Measurements from ENCODE around the gene CACNA1C.

CACNA1C gene

DNA sequence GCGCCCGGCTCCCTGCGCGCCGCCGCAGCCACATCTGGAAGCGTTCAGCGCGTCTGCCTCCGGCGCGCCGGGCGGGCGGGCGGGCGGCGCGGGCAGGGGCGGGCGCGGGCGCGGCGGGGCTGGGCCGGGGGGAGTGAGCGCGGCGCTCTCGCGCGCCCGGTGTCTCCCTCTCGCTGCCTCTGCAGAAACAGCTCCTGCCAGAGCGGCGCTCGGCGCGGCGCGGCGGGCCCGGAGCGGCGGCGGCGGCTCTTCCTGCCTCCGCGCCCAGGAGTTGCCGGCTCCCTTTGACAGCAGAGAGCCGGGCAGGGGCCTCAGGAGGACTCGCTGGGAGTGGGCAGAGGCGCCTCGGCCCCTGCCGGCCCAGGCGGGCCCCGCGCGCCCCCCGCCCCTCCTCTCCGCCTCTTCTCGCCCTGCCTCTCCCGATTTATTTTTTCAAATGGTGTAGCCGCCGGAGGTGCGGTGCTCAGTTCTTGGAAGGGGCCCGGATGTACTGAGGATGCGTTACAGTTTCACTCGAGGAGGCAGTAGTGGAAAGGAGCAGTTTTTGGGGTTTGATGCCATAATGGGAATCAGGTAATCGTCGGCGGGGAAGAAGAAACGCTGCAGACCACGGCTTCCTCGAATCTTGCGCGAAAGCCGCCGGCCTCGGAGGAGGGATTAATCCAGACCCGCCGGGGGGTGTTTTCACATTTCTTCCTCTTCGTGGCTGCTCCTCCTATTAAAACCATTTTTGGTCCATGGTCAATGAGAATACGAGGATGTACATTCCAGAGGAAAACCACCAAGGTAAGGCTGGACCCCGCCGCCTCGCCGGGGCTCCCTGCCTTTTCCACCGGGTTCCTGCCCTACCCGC, at the start of gene CACNA1C:
Gene CACNA1C, plus strand, starts transcription at position 162 of the 853 bp plus-strand sequence. Its CDS starts 576 bp downstream, at position 738.
- DNase-seq = peak; percentile 70

DNA sequence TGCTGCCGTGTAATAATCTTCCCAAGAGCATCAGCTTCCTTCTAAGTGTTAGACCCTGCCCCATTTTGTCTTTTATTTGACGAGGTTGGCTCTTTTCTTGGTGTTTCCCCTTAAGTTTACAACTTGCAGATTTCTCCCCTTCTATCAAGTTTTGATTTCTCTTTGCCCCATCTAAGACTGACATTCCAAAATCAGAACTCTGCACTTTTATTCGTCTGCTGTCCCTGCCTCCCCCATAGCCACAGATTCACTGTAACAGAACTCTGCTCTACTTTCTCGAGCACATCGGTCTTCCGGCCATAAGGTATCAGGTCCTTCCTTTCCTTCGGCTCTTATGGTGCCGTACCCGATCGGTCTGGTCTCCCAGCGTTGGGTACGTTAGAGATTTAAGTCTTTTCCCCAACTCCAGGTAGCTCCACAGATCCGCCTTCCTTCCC, 49.1 kb upstream of the CACNA1C start:
- no peak for DNase-seq

DNA sequence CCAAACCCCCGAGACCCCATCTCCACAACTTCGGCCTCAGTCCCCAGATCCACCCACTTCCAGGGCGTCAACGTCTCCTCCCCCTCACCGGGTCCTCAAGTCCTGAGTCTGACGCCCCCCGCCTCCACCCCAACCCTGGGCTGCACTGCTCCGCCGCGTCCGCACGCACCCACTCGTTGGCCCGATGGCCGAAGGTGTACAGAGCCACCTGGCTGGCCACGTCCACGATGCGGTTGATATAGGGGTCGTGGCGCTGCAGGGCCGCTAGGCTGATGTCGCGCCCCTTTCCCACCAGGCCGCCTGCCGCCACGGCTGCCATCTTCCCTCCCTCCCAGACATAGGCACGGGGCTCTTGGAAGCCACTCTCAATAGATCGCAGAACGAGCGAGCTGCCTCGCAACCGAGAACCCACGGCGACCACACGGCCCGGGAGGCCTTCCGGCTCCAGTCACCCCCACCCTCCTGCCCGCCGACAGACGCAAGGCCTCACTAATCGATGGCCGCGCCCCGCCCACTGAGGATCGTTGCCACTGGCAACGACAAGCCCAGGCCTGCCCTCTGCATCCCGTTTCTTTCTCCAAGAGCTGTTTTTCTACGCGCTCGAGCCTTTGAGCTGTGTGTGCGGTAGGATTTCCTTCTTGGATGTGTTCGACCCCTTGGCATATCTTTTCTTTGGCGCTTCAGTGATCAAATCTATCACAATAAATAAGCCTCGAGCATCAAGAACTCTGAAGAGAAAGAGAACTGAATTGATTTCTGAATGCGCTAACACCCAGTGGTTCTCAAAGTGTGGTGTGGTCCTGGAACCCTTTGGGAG, 48.5 kb upstream of the CACNA1C start, which contains the start of gene DCP1B:
Gene DCP1B, minus strand, starts transcription at position 345 of the 817 bp plus-strand sequence. Its CDS starts 26 bp downstream, at position 319.
- DNase-seq = peak; percentile 97

DNA sequence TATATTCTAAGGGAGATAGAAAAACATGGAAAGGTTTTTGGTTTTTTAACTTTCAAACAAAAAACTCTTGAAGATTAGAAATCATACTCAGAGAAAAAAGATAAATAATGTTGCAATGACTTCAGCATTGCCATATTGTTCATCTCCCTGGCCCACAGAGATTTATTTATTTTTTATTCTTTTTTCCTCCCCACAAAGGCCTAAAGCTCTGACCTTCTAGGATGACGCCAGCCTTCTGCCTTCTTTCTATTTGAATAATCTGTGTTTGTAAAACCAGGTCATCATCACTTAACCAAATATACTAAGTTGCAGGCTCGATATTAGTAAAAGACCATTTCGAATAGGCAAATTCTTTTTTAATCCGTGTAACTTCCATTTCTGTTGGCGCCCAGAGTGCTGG, 44.1 kb upstream of the CACNA1C start:
- DNase-seq = no peak

DNA sequence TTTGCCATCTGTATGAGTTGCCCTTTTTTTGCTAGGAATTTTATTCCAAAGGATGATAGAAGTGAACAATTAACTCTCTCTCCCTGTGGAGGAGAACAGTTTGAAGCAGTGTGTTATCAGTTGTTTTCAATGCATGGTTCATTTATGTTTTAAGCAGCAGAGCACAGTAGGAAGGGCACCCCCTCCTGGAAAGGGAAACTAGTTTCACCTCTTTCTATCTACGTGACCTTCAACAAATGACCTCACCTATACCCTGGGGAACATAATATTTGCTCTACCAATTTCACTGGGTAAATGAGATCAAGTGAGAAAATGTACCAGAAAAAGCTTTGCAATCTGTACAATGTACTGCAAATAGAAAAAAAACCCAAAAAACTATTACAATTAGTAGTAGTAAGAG, 43.2 kb upstream of the CACNA1C start:
- no peak for DNase-seq

DNA sequence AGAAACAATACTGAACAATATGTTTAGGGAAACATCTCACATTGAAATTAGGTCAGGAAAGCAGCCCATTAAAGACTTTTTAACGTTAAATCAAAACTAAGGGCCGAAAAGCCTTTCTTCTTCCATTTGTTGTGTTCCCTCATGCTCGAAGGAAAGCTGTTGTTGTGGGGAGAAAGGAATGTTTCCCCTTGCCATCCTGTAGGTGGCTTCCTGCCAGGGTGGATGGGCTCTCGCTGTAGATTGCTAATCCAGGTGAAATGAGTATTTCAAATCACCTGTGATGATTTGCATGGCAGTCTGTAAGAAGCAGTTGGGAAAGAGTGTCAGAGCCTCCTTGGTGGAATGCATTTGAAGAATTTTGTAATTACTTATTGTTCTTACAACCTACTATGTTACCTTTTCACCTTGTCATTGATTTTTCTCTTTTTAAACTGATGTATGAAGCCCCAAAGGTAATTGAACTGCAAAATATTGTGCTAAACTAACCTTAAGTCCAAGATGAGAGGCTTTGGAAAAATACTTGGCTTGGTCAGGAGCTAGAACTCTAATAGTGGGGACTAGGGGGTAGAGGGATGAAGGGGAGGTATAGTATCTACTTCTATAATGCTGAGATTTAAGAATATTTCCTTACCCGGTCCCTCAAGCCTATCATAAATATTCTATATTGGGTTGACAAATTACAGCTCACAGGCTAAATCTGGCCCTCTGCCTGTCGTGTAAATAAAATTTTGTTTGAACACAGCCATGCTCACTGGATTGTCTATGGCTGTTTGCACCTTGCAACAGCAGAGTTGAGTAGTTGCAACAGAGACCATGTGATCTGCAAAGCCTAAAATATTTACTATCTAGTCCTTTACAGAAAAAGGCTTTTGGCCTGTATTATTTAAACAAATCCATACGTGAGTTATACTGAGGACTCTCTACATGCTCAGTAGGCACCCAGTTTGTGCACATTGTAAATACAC, 40.9 kb upstream of the CACNA1C start:
- no peak for DNase-seq

DNA sequence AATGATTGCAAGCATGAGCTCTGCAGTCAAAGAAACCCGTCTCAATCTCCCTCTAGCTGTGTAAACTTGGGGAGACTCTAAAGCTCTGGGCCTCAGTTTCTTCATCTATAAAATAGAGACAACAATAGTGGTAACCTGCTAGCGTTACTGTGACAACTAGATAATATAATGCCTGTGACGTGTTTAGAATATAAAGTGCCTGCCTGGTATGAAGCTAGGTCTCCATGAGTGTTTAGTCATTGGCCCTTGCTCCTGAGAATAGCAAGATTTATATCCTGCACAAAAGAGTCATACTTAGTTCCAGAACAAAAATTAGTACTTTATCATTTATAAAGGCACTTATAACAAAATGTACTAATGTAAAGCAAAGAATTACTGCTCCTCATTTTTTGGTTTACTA, 39.7 kb upstream of the CACNA1C start:
- DNase-seq = no peak

DNA sequence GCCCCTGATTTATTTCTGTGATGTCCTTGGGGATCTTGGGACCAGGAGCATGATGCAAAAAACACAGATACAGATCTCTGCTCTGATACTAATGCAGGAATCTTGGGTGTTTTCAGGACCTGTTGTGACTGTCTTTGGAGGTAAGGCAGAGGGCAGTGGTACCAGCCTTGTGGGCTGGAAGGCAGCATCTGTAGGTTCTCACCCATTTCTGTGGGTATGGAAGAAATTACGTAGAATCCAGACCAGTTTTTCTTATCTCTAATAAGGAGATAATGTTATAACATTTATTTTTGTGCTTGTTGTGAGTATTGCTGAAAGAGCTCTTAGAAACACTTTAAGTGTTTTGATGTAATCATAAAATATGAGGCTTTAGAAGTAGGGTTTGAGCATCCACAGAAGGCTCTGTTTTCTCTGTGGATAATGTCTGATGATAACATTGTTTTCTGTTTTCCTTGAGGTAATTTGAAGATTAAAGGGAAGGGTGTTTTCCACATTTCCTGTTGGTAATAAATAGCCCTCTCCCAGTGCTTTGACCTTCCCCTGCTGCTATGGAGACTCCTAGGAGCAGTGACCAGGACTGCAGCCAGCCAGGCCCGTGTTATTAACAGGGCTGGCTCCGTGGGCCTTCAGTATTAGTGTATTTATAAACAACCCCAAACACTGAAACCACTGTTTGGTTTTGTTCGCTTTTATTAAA, 39.1 kb upstream of the CACNA1C start:
- DNase-seq = no peak

DNA sequence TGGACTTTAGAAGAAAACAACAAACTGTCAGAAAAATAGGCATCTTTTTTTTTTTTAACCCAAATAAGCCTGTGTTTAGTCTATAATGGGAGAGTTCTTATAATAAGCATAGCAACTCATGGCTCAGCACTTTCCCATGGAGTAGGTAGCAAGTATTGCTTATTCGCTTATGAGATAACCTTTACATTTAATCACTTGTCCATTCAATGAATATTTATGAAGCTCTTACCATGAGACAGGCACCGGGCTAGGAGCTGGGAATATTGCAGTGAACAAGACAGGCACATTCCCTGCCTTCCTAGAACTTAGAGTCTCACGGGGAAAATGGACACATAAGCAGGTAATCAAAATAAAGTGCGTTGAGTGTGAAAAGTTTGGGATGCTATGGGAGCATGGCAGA, 38.6 kb upstream of the CACNA1C start:
- DNase-seq = no peak

DNA sequence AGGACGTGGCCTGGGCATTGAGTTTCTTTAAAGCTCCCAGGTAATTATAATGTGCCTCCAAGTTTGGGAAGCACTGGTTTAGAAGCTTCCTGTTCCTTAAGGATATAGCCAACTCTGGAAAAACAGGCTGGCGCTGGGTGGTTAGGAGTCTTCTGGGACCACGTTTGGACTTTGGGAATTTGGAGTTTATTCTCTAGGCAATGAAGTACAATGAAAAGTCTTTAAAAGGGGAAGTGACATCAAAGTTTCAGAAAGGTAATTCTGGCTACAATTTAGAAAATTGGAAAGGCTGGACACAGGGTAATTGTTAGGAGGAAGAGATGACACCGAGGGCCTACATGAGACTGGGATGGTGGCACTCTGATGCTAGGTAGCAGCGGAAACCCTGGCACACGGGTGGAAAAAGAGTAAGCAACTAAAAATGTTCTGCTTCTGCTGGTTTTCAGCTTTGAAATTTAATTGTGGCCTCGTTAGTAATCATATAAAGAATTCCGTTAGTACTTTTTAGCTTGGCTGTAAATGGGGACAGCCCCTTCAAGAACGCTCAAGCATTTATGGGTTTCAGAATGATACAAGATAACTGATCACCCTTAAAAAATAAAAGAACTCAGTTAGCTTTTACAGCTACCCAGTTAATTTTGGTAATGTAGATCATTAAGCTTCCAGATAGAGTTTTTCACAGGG, 35.8 kb upstream of the CACNA1C start:
- DNase-seq = no peak

DNA sequence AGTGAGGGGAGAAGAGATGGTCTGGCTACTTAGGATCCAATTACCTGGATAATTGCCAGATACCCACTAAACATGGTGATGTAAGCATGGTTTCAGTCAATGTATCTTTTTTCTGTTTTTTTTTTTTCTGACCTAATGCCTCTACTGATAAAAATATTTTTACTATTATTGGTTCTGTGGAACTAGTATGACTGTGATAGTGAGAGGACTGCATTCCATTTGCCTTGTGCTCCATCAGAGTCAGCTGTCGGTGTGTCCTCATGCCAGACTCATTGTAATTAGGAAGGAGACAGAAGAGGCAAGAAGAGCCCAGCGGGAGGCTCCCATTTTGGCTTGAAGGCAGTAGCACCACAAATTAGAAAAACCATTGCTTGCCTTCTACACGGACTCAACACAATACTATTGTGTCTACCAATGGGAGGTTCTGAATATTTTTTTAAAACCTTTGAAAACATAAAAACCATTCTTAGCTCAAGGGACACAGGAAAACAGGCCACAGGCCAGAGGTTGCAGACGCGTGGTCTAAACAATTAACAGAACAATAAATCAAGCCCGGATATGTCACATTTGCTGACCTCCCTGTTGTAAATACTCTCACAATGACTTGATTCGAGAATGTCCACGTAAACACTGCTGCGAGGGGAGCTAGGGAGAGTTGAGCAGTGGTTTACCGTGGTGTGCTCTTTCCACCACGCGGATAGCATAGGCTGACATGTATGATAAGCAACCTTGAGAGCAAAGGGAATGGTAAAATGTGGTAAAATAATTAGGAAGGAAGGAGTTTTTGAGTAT, 35.0 kb upstream of the CACNA1C start:
- DNase-seq = peak; percentile 10

DNA sequence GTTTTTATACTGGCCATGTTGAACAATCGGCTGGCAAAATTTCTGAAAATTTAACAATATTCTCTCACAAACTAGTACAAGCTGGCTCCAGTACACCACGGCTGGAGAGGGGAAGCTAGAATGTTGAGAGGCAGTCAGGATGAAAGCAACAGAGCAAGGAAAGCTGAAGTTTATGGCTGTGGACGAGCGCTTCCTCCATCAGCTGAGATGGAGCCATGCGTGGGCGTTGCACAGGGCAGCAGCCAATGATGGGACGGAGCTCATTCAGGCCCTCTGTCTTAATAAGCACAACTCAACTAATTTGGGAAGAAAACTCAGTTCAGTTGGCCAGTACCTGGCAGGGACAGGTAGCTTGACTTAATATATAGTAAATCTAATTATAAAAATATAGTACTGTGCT, 34.4 kb upstream of the CACNA1C start:
- DNase-seq = no peak

DNA sequence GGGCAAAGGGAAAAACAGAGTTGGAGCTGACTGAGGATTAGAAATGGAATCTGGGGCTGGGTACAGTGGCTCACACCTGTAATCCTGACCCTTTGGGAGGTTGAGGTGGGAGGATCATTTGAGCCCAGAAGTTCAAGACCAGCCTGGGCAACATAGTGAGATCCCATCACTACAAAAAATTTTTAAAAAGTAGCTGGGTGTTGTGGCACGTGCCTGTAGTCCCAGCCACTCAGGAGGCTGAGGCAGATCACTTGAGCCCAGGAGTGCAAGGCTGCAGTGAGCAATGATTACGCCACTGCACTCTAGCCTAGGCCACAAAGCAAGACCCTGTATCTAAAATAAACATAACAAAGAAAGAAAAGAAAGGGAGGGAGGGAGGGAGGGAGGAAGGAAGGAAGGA, 33.7 kb upstream of the CACNA1C start:
- DNase-seq = no peak

DNA sequence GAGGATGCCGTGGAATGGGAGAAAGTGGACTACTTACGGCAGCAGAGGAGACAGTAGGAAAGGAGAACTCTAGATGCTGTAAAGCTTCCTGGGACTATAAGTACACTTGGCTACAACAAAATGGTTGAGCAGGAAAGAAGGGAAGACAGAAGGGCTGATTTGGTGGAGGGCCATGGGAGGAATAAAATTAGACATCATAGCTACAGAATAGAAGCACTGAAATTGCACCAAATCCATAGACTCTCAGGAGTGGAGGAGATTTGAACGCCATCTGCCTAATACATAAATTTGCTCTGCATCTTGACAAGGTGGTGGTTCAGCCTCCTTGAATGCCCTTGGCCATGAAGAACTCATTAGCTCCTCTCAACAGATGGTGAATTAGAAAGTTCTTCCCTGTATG, 32.3 kb upstream of the CACNA1C start:
- DNase-seq = no peak

DNA sequence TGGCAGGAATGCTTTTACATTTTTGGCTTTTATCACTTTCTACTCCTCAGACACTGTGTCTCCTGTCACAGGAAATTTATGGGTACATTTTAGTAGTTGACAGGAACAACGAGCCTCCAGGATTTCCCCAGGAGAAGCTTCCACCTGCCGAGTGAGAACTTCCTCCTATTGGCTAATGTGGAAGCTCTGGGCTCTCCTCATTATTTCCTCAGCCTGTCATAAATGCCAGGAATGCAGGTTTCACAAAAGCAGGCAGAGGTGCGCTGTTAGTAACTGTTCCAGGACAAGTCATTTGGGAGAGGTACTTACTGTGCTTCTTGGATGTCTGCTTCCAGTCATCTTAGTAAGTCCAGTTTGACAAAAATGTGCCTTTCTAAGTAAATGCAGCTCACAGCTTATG, 29.4 kb upstream of the CACNA1C start:
- DNase-seq = no peak

DNA sequence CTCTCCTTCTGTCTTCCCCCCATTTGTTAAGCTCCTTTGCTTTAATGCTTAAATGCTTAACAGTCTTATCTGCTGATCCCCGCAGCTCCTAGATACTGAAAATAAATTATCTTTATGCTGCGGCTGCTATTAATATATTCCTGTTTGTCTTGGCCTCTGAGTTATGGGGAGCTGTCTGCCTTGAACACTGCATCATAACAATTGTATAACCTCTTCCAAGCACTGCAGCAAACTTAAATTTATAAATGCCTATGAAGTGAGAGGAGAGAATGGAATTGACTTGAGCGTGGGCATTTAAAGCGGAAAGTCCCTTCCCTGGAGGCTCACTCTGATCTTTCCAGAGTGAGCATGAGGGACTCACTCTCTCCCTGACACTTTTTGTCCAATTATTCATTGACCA, 25.4 kb upstream of the CACNA1C start:
- no peak for DNase-seq

DNA sequence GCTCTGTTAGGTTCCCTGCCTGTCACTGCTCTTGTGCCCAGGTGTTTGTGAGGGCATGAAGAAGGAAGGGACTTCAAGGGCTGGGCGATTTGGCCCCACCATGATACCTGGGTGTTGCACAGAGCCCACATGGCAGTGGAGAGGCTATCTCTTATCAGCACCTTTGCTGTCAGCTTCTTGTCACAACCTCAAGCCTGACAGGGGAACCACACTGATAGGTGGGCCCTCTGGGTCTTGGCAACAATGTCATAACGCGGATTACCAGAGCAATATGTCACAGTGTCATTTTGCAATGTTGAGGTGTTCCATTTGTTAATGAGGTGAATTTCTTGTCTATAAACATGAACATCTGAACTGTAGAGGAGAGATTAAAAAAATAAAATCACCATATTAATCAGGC, 22.9 kb upstream of the CACNA1C start:
- no peak for DNase-seq

DNA sequence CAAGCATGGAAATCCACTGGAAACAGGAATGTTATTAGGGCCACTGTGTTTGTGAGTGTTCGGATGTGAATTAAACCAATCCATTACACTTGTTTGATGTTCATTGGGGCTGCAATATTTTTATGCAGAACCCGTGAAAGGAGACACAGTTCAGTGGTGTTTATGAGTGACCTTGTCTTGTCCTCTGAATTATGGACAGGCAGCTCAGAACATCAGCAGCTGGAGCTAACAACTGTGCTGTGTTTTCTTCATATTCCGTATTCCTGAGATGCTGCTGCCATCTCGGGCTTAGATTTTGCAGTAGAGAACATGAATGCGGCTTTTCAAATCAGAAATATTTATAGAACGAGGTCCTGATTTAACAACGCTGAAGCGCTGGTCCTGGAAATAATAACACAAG, 20.3 kb upstream of the CACNA1C start:
- DNase-seq = no peak

DNA sequence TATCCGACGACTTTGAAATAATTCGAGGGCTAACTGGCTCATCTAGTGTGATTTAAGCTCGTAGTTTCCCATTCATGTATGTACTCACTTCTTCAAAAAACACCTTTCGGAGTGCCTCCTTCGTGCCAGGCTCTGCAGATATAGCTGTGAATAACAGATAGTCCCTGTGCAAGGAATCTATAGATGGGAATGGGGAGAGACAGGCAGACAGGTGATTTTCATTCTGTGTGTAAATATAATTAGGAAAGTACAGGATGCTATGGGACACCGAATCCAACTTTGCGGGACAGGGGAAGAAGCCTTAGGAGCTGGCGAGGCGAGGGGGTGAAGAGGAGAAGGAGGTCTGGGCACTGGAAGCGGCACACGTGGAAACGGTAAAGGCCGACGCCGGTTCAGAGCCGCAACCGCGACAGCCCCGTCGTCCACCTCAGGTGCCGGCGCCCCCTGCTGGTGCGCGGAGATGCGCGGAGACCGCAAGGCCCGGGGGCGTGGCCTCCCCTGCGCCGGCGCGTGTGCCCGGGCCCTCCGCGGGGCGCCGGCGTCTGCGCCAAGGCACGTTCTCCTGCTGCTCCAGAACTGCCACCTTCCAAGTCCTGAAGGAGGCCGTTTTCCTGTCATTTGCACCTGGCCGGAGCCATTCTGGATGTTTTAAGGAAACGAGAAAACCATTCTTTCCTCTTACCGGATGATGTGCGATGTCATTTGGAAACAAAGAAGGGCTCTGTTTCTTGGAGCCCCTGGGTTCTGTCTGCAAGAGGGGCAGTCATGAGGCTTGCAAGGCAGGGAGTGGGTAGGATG, 18.0 kb upstream of the CACNA1C start:
- DNase-seq = peak; percentile 69
